Measurements from ENCODE around the gene KAZALD1. TPM values are rescaled to one million over a fixed set of nuclear protein-coding genes. Genes with fewer than 3 reads are reported as not detected.

The KAZALD1 gene
- total RNA-seq, 1 experiment from 2014 or later: 16.0 TPM

GRCh38 chr10:101091546-101092290 lies 29.9 kb downstream of the KAZALD1 start:
- ChIA-PET POLR2A (interaction anchor here (0.9 kb wide), 1 partner anchor 12 kb away, joined by 3 read pairs; no protein-coding TSS in a partner anchor), RAD21 (ENCODE audit: low non-redundant PET in 1 of 2, low total read pairs in 2 of 2, uncharacterized antibody in 2 of 2, unreplicated experiment in 2 of 2) (interaction anchor here in 1 of 2 experiments (0.9 kb wide), 1 partner anchor 50 kb away, joined by 3 read pairs; no protein-coding TSS in a partner anchor), CTCF (interaction anchor here (1.4 to 9.5 kb wide), 4 partner anchors 9 to 50 kb away, joined by 4 to 414 read pairs (median 7); no protein-coding TSS in a partner anchor)
- ATAC-seq (no peak), DNase-seq (ENCODE audit: low read depth, low spot score) (no peak)
- no peaks in the 10 kb centered on the region for H3K36me3 ChIP-seq (ENCODE audit: control insufficient read depth in 1 of 2, insufficient read depth in 2 of 2, low read length in 2 of 2)
- no peaks in the 10 kb centered on the region for H3K27me3 ChIP-seq (ENCODE audit: insufficient read depth, low read length)
- no TSS peak for BruUV-seq (replicated peaks)
- H3K79me2 ChIP-seq (ENCODE audit: insufficient read depth, low read length): no peaks in the 10 kb centered on the region
- no peaks in the 10 kb centered on the region for H4K20me1 ChIP-seq (ENCODE audit: insufficient read depth)
- intact Hi-C loops (cut with micrococcal nuclease): no loop called here
- H3K4me3 ChIP-seq (replicated peaks in 1 of 2; ENCODE audit: low read depth in 1 of 2, low read length in 2 of 2): no peak overlapping the region
- H3K9me2 ChIP-seq (ENCODE audit: insufficient read depth): no peaks in the 10 kb centered on the region
- no peak overlapping the region for H3K9ac ChIP-seq (ENCODE audit: low read length)
- H3K27ac ChIP-seq (ENCODE audit: low read depth, low read length): no peak overlapping the region
- no peak overlapping the region for H2AFZ ChIP-seq (ENCODE audit: low read depth, low read length, poor library complexity, severe bottlenecking)
- no peak overlapping the region for H3K4me2 ChIP-seq (ENCODE audit: low read length)
- TF ChIP-seq RAD21 (IDR thresholded peaks at IDR 0.05; ENCODE audit: low read depth) (no peak), REST (IDR thresholded peaks at IDR 0.05; ENCODE audit: low read depth) (no peak), ZNF274 (IDR thresholded peaks at IDR 0.05; ENCODE audit: low read depth, low read length) (no peak), EZH2phosphoT487 (IDR thresholded peaks at IDR 0.05; ENCODE audit: borderline replicate concordance) (no peak)
- no peaks in the 10 kb centered on the region for H3K9me3 ChIP-seq (ENCODE audit: control insufficient read depth in 1 of 2, insufficient read depth in 1 of 2, low read depth in 1 of 2, low read length in 2 of 2)
- peaks cover 6 to 38% of the 10 kb centered on the region in 2 experiments; a peak in 3 of 4 replicates for H3K4me1 ChIP-seq (ENCODE audit: control insufficient read depth in 1 of 2, insufficient read depth in 2 of 2, low read length in 2 of 2)

Data from HCT116 (cell line).